K562 (cell line): ENCODE results near the gene PRR7. TPM values are rescaled to one million over a fixed set of nuclear protein-coding genes. Genes with fewer than 3 reads are reported as not detected.

Experiments
- ATAC-seq: fragments of 200-7000 bp; cut with Tn5 transposase; 3 replicates; pipeline ENCODE4 v1.9.1; 2020; ENCODE audit warnings: moderate library complexity
- BruUV-seq: library from RNA; stranded (reverse); fragments of 400-500 nt; replicated peaks from 2 replicates; lab custom pipeline; 2021; lab: Mats Ljungman, UMichigan
- CTCF ChIA-PET: fragments of 300-600 bp; formaldehyde crosslinking; extraction: SDS; loops from one replicate; lab custom pipeline; 2021; ENCODE audit warnings: low intra/inter-chr PET ratio; lab: Yijun Ruan, JAX
- POLR2A ChIA-PET: fragments of 300-600, 350-650 bp; sonication (Branson Sonifier 250); formaldehyde crosslinking; extraction: SDS; loops from one replicate; lab custom pipeline; 2021; ENCODE audit warnings: antibody characterized with exemption, inconsistent platforms; lab: Yijun Ruan, JAX
- DNase-seq, 4 experiments: peaks; one replicate each; pipeline versions ENCODE4 v3.0.0 to v3.0.0-alpha.2; 2011 to 2018; ENCODE audit warnings: low spot score in 3 of 4, mixed read lengths in 3 of 4; ENCODE audit errors: extremely low read depth in 1 of 4
- FAIRE-seq: peaks from 2 replicates; lab custom pipeline; 2011; peaks lifted over from hg19 to GRCh38; lab: Jason Lieb, UNC
- H2AFZ ChIP-seq: 2 replicates; pipeline ENCODE4 v1.6.0; 2011; ENCODE audit warnings: low read depth, low read length, control low read depth, inconsistent platforms
- H3K27ac ChIP-seq: fragments of 200-600 bp; 3 replicates; pipeline ENCODE4 v1.8.0; 2011; ENCODE audit warnings: low read depth, mild to moderate bottlenecking, control low read depth, inconsistent platforms, low read length, moderate library complexity, mixed read lengths; ENCODE audit errors: extremely low read depth
- H3K27me3 ChIP-seq, 2 experiments: fragments of 300-600 bp in 1 of 2; 2 replicates in 1 of 2; 3 replicates in 1 of 2; pipeline versions ENCODE4 v1.6.0 to v1.8.0; 2011; ENCODE audit warnings: inconsistent platforms in 2 of 2, low read length in 2 of 2, mild to moderate bottlenecking in 1 of 2, mixed read lengths in 1 of 2, moderate library complexity in 1 of 2; ENCODE audit not compliant: control insufficient read depth in 2 of 2, insufficient read depth in 2 of 2
- H3K36me3 ChIP-seq: fragments of 300-600 bp; 3 replicates; pipeline ENCODE4 v1.8.0; 2011; ENCODE audit warnings: mild to moderate bottlenecking, low read length, inconsistent platforms; ENCODE audit not compliant: control insufficient read depth, insufficient read depth
- H3K4me1 ChIP-seq, 2 experiments: fragments of 200-600 bp in 1 of 2; replicated peaks in 1 of 2; 2 replicates in 1 of 2; 3 replicates in 1 of 2; pipeline versions ENCODE4 v1.5.1 to v1.8.0; 2011; ENCODE audit warnings: inconsistent platforms in 2 of 2, low read length in 2 of 2, mild to moderate bottlenecking in 1 of 2, mixed read lengths in 1 of 2, moderate library complexity in 1 of 2; ENCODE audit not compliant: control insufficient read depth in 2 of 2, insufficient read depth in 2 of 2
- H3K4me2 ChIP-seq: 2 replicates; pipeline ENCODE4 v1.6.1; 2011; ENCODE audit warnings: low read length, control low read depth, inconsistent platforms, mixed read lengths; ENCODE audit not compliant: insufficient read depth
- H3K4me3 ChIP-seq: fragments of 200-600 bp; sonication (generic), shearing (Covaris generic); 2 replicates; pipeline ENCODE4 v1.5.1; 2016; ENCODE audit warnings: control low read depth, inconsistent platforms
- H3K79me2 ChIP-seq: fragments of 200-600 bp; 3 replicates; pipeline ENCODE4 v1.8.0; 2011; ENCODE audit warnings: low read length, inconsistent platforms; ENCODE audit not compliant: control insufficient read depth, insufficient read depth
- H3K9ac ChIP-seq, 2 experiments: 2 replicates each; pipeline versions ENCODE4 v1.6.0 to v1.6.1; 2011; ENCODE audit warnings: low read depth in 2 of 2, low read length in 2 of 2, control low read depth in 1 of 2, inconsistent platforms in 1 of 2, mild to moderate bottlenecking in 1 of 2, mixed read lengths in 1 of 2; ENCODE audit not compliant: insufficient read depth in 1 of 2
- H3K9me1 ChIP-seq: one replicate; pipeline ENCODE4 v1.6.0; 2011; ENCODE audit warnings: inconsistent platforms, mild to moderate bottlenecking, low read length, moderate library complexity; ENCODE audit not compliant: control insufficient read depth, insufficient read depth
- H3K9me3 ChIP-seq: replicated peaks from 2 replicates; pipeline ENCODE4 v1.5.1; 2011; ENCODE audit warnings: low read depth, low read length, inconsistent platforms; ENCODE audit not compliant: control insufficient read depth, insufficient read depth
- H4K20me1 ChIP-seq: replicated peaks from 2 replicates; pipeline ENCODE4 v1.6.1; 2011; ENCODE audit warnings: low read length, inconsistent platforms, mixed read lengths; ENCODE audit not compliant: control insufficient read depth, insufficient read depth
- E2F4 ChIP-seq: sonication (generic); formaldehyde crosslinking; IDR thresholded peaks from 2 replicates; pipeline ENCODE4 v1.8.0; 2022; ENCODE audit warnings: mild to moderate bottlenecking, low read depth, missing genetic modification reagents
- FOXJ2 ChIP-seq: fragments of 200-800 bp; sonication (Bioruptor generic); IDR thresholded peaks from 2 replicates; pipeline ENCODE4 v1.6.1; 2016; ENCODE audit warnings: missing genetic modification characterization, missing compliant biosample characterization
- POLR2G ChIP-seq: fragments of 200-400 bp; formaldehyde crosslinking; IDR thresholded peaks from 2 replicates; pipeline ENCODE4 v1.6.1; 2017; ENCODE audit warnings: low read depth, mild to moderate bottlenecking, antibody characterized with exemption, low read length, moderate library complexity
- RBM17 ChIP-seq: fragments of 200-400 bp; formaldehyde crosslinking; IDR thresholded peaks from 2 replicates; pipeline ENCODE4 v1.6.1; 2017; ENCODE audit warnings: low read depth, mild to moderate bottlenecking, low read length, borderline replicate concordance
- SMAD3 ChIP-seq: fragments of 450-650 bp; formaldehyde crosslinking; conservative IDR thresholded peaks from 2 replicates; pipeline ENCODE4 v1.4.0; 2020; ENCODE audit warnings: mild to moderate bottlenecking
- SMARCA4 ChIP-seq: fragments of 450-650 bp; IDR thresholded peaks from 2 replicates; pipeline ENCODE4 v1.6.1; 2016
- ZBTB8A ChIP-seq: fragments of 450-650 bp; IDR thresholded peaks from 2 replicates; pipeline ENCODE4 v1.6.1; 2018; ENCODE audit warnings: mild to moderate bottlenecking, moderate library complexity; ENCODE audit not compliant: partially characterized antibody
- ZNF551 ChIP-seq: fragments of 250-450 bp; sonication (Bioruptor Pico); IDR thresholded peaks from 2 replicates; pipeline ENCODE4 v1.5.0; 2021; ENCODE audit warnings: mild to moderate bottlenecking, moderate library complexity
- WGBS: fragments of 100-300 bp; shearing (Covaris generic); methylation state at CpG from one replicate; pipeline ENCODE4 v1.1.6; 2016; ENCODE audit warnings: low coverage, mixed read lengths; ENCODE audit not compliant: insufficient coverage; ENCODE audit errors: missing lambda C conversion rate; 5-methylcytosine and 5-hydroxymethylcytosine counted together
- in situ Hi-C: fragments of 300-500 bp; cut with MboI; formaldehyde crosslinking; loops from 4 replicates; pipeline ENCODE4 v1.15.0; 2018; ENCODE audit warnings: inconsistent platforms, mixed read lengths
- intact Hi-C: fragments of 100-400 bp; cut with micrococcal nuclease; formaldehyde crosslinking; loops from 2 replicates; pipeline ENCODE4 v1.14.2; 2022
- polyA plus RNA-seq, 8 experiments: library from polyadenylated mRNA; depleted of rRNA in 4 of 8; stranded (reverse) in 5 of 8; unstranded in 3 of 8; fragments of >200 nt; fragmentation: Nextera tagmentation in 2 of 8; fragmentation: Illumina TruSeq in 1 of 8; extraction: Ambion mirVana in 2 of 8; extraction: Trizol in 1 of 8; gene quantifications; 2 replicates each; pipeline versions ENCODE4 v1.2.1 to v1.2.3, GENCODE V29; 2011 to 2014; ENCODE audit warnings: inconsistent platforms in 1 of 8, missing spikeins in 1 of 8
- total RNA-seq, 7 experiments: library from RNA; depleted of rRNA in 6 of 7; stranded (reverse); fragments of >200 nt in 6 of 7; fragmentation: Illumina TruSeq in 2 of 7; extraction: Trizol in 2 of 7; gene quantifications; 2 replicates each; pipeline versions ENCODE4 v1.2.1 to v1.2.3, GENCODE V29; 2011 to 2021; ENCODE audit warnings: low replicate concordance in 1 of 7

Gene PRR7
- total and polyA plus RNA-seq, 9 of the 15 experiments (the other 6 are each of a cell fraction or from before 2014, with no cell fraction given): 0.80 to 11.3 (median 10.4) TPM; not detected in 4

GRCh38 chr5:177440990-177441780, 5.4 kb upstream of the PRR7 start:
- no peaks in the 10 kb centered on the region for H3K27me3 ChIP-seq
- intact Hi-C loops: no loop called here
- H3K79me2 ChIP-seq: no peaks in the 10 kb centered on the region
- no TSS peak for BruUV-seq
- ATAC-seq (no peak), FAIRE-seq (no peak), DNase-seq (no peak)
- H3K36me3 ChIP-seq: peaks cover 67% of the 10 kb centered on the region; the same call in 2 of the 3 replicates
- POLR2A ChIA-PET: interaction anchor here (1.0 to 11.8 kb wide), 5 partner anchors 8 to 80 kb away, joined by 3 to 210 read pairs (median 5); partner anchors contain the start of gene GRK6
- H3K4me1 ChIP-seq: peaks cover 17 to 46% of the 10 kb centered on the region in 2 experiments; a peak in 4 of 5 replicates
- H4K20me1 ChIP-seq: peaks cover 29% of the 10 kb centered on the region; the same call in 1 of the 2 replicates
- H3K9ac ChIP-seq: peak overlapping the region in 1 of 2 experiments; percentile 33; a peak in 1 of 4 replicates
- TF ChIP-seq POLR2G (peak; percentile 52; the same call in 1 of the 2 replicates), ZBTB8A (no peak), E2F4 (CRISPR knock-in tag) (no peak), RBM17 (no peak), FOXJ2 (tag) (no peak), SMAD3 (CRISPR knock-in tag) (no peak), ZNF551 (CRISPR knock-in tag) (no peak), SMARCA4 (no peak)
- H3K4me3 ChIP-seq: no peak overlapping the region
- no peak overlapping the region for H3K27ac ChIP-seq
- H2AFZ ChIP-seq: no peak overlapping the region
- WGBS: 90% methylated on average over 17 of the region's 26 CpGs
- CTCF ChIA-PET: no interaction called here
- H3K4me2 ChIP-seq: no peak overlapping the region
- in situ Hi-C loops: no loop called here
- peaks cover 3% of the 10 kb centered on the region for H3K9me1 ChIP-seq
- H3K9me3 ChIP-seq: no peaks in the 10 kb centered on the region
